HUES48 (cell line): Measurements from ENCODE around the gene PCLO.

Experiments used
- H3K27ac ChIP-seq: one replicate; pipeline ENCODE4 v1.7.0; 2013; ENCODE audit warnings: low read depth, low read length, inconsistent platforms
- H3K27me3 ChIP-seq: 2 replicates; pipeline ENCODE4 v1.6.1; 2013; ENCODE audit warnings: mild to moderate bottlenecking, low read length; ENCODE audit not compliant: control insufficient read depth, insufficient read depth
- H3K36me3 ChIP-seq: 2 replicates; pipeline ENCODE4 v1.6.1; 2013; ENCODE audit warnings: low read length; ENCODE audit not compliant: control insufficient read depth, insufficient read depth
- H3K4me1 ChIP-seq: 2 replicates; pipeline ENCODE4 v1.6.1; 2013; ENCODE audit warnings: mild to moderate bottlenecking, low read length; ENCODE audit not compliant: control insufficient read depth, insufficient read depth
- H3K4me3 ChIP-seq: 2 replicates; pipeline ENCODE4 v1.5.1; 2013; ENCODE audit warnings: mild to moderate bottlenecking, low read depth, low read length
- H3K9ac ChIP-seq: 2 replicates; pipeline ENCODE4 v1.6.1; 2013; ENCODE audit warnings: mild to moderate bottlenecking, low read depth, low read length, moderate library complexity
- H3K9me3 ChIP-seq: 2 replicates; pipeline ENCODE4 v1.6.1; 2013; ENCODE audit warnings: low read length; ENCODE audit not compliant: control insufficient read depth, insufficient read depth

Gene PCLO

GRCh38 chr7:82839555-82839954 is 323.1 kb downstream of the PCLO start:
- Histone ChIP-seq H3K9me3 (no peaks in the 10 kb centered on the region), H3K4me3 (no peak overlapping the region), H3K4me1 (peaks cover 19% of the 10 kb centered on the region), H3K9ac (no peak overlapping the region), H3K27ac (peak overlapping the region; percentile 49), H3K36me3 (no peaks in the 10 kb centered on the region), H3K27me3 (no peaks in the 10 kb centered on the region)

GRCh38 chr7:82839063-82839462 is 323.6 kb downstream of the PCLO start:
- Histone ChIP-seq H3K4me1 (peaks cover 19% of the 10 kb centered on the region), H3K4me3 (no peak overlapping the region), H3K9me3 (no peaks in the 10 kb centered on the region), H3K9ac (no peak overlapping the region), H3K27ac (peak overlapping the region; percentile 49), H3K36me3 (no peaks in the 10 kb centered on the region), H3K27me3 (no peaks in the 10 kb centered on the region)

DNA sequence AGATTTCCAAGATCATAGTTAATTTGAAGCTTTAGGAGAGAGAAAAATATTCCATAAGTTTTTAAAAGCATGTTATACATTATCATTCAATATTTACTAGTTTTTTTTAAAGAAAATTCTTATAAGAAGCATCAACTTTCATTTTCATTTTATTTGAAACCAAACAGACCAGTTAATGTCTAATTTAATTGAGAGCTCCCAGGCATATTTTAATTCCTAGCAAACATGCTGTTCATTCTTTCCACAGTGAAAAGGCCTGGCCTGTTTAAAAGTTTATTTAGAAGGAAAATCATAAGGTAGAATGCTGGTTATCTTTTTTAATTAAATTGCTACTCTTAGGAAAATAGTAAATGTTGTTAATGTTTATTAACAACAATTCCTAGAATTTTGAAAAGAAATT is 324.4 kb downstream of the PCLO start:
- Histone ChIP-seq H3K9ac (no peak overlapping the region), H3K27me3 (no peaks in the 10 kb centered on the region), H3K36me3 (no peaks in the 10 kb centered on the region), H3K27ac (no peak overlapping the region), H3K9me3 (no peaks in the 10 kb centered on the region), H3K4me1 (peaks cover 19% of the 10 kb centered on the region), H3K4me3 (no peak overlapping the region)

GRCh38 chr7:82823073-82823472 is 339.6 kb downstream of the PCLO start:
- no peak overlapping the region for H3K27ac ChIP-seq
- H3K27me3 ChIP-seq: no peaks in the 10 kb centered on the region
- H3K4me3 ChIP-seq: no peak overlapping the region
- H3K4me1 ChIP-seq: peaks cover 29% of the 10 kb centered on the region
- no peaks in the 10 kb centered on the region for H3K36me3 ChIP-seq
- no peaks in the 10 kb centered on the region for H3K9me3 ChIP-seq
- no peak overlapping the region for H3K9ac ChIP-seq

DNA sequence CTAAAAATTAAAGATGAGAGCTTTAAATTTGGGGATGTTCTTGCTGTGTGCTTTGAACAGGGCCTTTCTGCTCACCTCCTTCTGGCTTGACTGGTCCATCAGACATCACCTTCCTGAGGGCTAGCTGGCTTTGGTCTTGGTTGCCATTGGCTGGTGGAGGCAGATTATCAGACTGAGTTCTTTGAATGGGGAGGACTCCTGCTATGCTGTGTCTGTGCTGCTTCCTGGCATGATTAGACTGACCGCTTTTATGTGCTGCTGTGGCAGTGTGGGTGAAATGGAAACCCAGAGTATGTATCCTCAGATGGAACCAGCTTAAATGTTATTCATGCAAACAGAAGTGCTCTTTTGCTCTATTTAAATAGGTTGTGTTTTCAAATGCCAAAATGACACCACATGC is 341.6 kb downstream of the PCLO start:
- H3K27ac ChIP-seq: no peak overlapping the region
- H3K9me3 ChIP-seq: no peaks in the 10 kb centered on the region
- peaks cover 47% of the 10 kb centered on the region for H3K4me1 ChIP-seq
- no peak overlapping the region for H3K4me3 ChIP-seq
- H3K36me3 ChIP-seq: no peaks in the 10 kb centered on the region
- no peak overlapping the region for H3K9ac ChIP-seq
- H3K27me3 ChIP-seq: no peaks in the 10 kb centered on the region

DNA sequence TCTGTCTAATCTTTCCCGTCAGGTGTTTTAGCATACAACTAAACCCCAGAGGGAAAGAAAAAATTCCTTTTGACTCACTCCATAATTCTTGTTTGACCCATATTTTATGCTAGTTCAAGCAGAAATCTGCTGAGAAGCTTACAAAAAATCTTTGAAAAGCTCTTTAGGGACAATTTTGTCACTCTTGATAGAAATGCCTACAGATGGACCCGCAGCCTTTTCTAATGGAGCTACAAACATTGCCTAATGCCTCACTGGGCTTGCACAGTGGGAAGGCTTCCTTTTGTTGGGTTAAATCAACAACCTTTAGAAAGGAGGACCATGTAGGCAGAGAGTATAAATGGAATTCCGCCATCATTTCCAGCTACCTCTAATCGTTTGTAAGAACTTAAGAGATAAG is 344.5 kb downstream of the PCLO start:
- Histone ChIP-seq H3K9me3 (no peaks in the 10 kb centered on the region), H3K36me3 (no peaks in the 10 kb centered on the region), H3K27me3 (no peaks in the 10 kb centered on the region), H3K4me3 (no peak overlapping the region), H3K27ac (peak overlapping the region; percentile 80), H3K4me1 (peaks cover 57% of the 10 kb centered on the region), H3K9ac (peak overlapping the region; percentile 25; the same call in 1 of the 2 replicates)

GRCh38 chr7:82816272-82816671 is 346.4 kb downstream of the PCLO start:
- H3K27me3 ChIP-seq: no peaks in the 10 kb centered on the region
- H3K9ac ChIP-seq: no peak overlapping the region
- peaks cover 51% of the 10 kb centered on the region for H3K4me1 ChIP-seq
- no peak overlapping the region for H3K27ac ChIP-seq
- H3K4me3 ChIP-seq: no peak overlapping the region
- H3K36me3 ChIP-seq: no peaks in the 10 kb centered on the region
- no peaks in the 10 kb centered on the region for H3K9me3 ChIP-seq

DNA sequence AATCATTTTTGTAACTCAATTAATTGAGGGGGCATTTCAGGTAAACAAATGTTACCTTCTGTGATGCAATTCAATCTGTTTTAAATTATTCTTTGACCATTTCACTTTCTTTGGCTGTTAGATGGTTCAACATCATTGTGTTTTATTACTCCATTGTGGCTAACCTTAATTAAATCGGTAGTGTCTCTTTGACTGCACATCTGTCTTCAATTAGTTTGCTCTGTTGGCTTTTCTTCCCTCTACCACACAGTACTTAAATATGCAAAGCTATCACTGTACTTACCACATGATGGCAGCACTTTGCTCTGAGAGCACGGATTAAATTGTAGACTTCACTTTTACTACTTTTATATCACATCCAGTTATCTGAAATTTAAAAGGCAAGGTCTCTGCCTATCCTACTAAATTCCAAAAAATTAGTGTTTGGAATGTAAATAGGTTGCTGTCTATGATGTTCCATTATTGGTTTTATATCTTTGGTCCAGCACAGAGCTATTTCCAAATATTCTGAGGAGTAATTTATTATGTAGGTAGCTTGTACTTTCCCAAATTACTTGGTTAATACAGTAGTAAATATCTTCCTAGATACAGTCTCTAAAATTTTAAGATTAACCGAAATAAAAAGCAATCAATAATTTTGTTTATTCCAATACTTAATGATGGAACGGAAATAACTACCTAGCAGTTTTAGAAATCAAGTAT is 352.0 kb downstream of the PCLO start:
- Histone ChIP-seq H3K9me3 (no peaks in the 10 kb centered on the region), H3K4me3 (no peak overlapping the region), H3K36me3 (no peaks in the 10 kb centered on the region), H3K4me1 (peaks cover 11% of the 10 kb centered on the region; the same call in 1 of the 2 replicates), H3K9ac (no peak overlapping the region), H3K27me3 (no peaks in the 10 kb centered on the region), H3K27ac (no peak overlapping the region)

DNA sequence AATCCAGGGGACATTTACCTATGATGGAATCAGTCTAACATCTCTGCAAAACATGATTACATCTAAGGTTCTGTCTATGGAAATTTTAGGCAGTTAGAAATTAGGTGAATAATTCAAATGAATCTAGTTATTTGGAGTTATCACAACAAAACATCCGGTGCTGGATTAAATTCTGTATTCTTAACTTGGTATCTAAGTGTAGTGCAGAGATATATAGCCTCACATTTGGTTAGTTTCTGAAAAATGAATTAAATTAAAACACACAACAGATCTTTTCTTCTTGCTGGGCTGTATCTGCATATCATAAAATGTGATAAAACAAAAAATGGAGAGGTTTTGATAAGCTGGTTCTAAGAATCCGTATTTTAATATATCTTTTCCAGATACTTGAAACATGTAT is 354.1 kb downstream of the PCLO start:
- peaks cover 21% of the 10 kb centered on the region for H3K4me1 ChIP-seq
- H3K9me3 ChIP-seq: no peaks in the 10 kb centered on the region
- H3K27me3 ChIP-seq: no peaks in the 10 kb centered on the region
- no peak overlapping the region for H3K9ac ChIP-seq
- H3K36me3 ChIP-seq: no peaks in the 10 kb centered on the region
- no peak overlapping the region for H3K4me3 ChIP-seq
- H3K27ac ChIP-seq: no peak overlapping the region

DNA sequence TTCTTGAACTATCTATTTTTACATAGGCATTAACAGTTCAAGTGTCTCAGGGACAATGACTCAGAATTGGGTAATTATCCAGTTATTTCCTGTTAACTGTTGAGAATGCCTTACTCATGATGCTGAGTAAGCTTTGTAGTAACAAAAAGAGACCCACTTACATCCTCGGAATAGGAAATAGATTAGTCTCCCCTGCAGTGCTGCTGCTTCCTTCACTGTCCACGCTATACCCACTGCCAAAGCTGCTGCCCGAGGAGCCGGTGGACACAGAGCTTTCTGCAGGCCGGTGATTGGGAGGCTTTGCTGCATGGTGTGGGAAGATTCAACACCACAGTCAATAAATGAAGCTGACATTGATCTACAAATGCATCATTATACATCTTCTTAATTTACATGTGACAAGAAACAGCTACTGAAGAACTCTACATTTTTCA is 357.1 kb downstream of the PCLO start:
- Histone ChIP-seq H3K4me3 (no peak overlapping the region; the same call in 1 of the 2 replicates), H3K27me3 (no peaks in the 10 kb centered on the region), H3K27ac (peak overlapping the region; percentile 78), H3K9ac (peak overlapping the region; percentile 18; the same call in 1 of the 2 replicates), H3K9me3 (no peaks in the 10 kb centered on the region), H3K36me3 (no peaks in the 10 kb centered on the region), H3K4me1 (peaks cover 21% of the 10 kb centered on the region)

DNA sequence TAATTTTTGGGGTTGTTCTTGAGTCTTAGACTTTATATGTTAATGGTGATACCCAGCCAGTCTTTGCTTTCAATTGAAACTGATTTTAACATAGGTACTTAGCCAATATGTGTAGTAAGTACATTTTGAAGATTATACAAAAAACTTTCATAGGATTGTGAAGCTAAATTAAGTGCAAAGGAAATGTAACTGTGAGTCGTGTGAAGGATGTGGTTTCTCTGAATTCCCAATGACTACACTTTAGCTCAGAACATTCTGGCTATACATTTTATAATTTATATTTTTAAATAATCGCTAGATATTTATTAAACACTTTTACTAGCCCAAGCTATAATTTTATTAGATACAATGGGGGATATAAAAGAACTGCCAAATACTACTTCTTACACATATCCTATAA is 359.3 kb downstream of the PCLO start:
- H3K36me3 ChIP-seq: no peaks in the 10 kb centered on the region
- H3K27ac ChIP-seq: no peak overlapping the region
- H3K9me3 ChIP-seq: no peaks in the 10 kb centered on the region
- no peaks in the 10 kb centered on the region for H3K27me3 ChIP-seq
- H3K4me3 ChIP-seq: no peak overlapping the region
- H3K4me1 ChIP-seq: peaks cover 21% of the 10 kb centered on the region
- H3K9ac ChIP-seq: no peak overlapping the region
